Caco-2 (cell line): ENCODE data around the gene OTUD5. TPM values are rescaled to one million over a fixed set of nuclear protein-coding genes. Genes with fewer than 3 reads are reported as not detected.
A peak's percentile ranks its signal among the peaks of the same experiment; 100 is the strongest.

ENCODE experiments used
- BruUV-seq: library from RNA; stranded (reverse); fragments of 400-500 nt; replicated peaks from 2 replicates; lab custom pipeline; 2021; lab: Mats Ljungman, UMichigan
- CTCF ChIA-PET: fragments of 300-600 bp; sonication (Branson Sonifier 250); formaldehyde crosslinking; loops from one replicate; lab custom pipeline; 2022; ENCODE audit warnings: antibody characterized with exemption; lab: Charles Lee
- POLR2A ChIA-PET: fragments of 300-600 bp; sonication (Branson Sonifier 250); formaldehyde crosslinking; loops from one replicate; lab custom pipeline; 2022; ENCODE audit warnings: antibody characterized with exemption; lab: Charles Lee
- DNase-seq, 2 experiments: peaks; one replicate each; pipeline versions ENCODE4 v3.0.0 to v3.0.0-alpha.2; 2020 to 2022
- H3K27me3 ChIP-seq: replicated peaks from 2 replicates; pipeline ENCODE4 v1.6.0; 2011; ENCODE audit warnings: low read length; ENCODE audit not compliant: control insufficient read depth, insufficient read depth
- H3K36me3 ChIP-seq: 2 replicates; pipeline ENCODE4 v1.5.1; 2011; ENCODE audit warnings: low read length; ENCODE audit not compliant: control insufficient read depth, insufficient read depth
- H3K4me1 ChIP-seq: fragments of 250-450 bp; sonication (Bioruptor Pico); 2 replicates; pipeline ENCODE4 v1.5.1; 2020; ENCODE audit warnings: mild to moderate bottlenecking
- H3K4me3 ChIP-seq: 2 replicates; pipeline ENCODE4 v1.5.1; 2011; ENCODE audit warnings: low read depth, mild to moderate bottlenecking, control low read depth, low read length
- H3K9me3 ChIP-seq: fragments of 250-450 bp; sonication (Bioruptor Pico); 2 replicates; pipeline ENCODE4 v1.5.1; 2020; ENCODE audit warnings: mild to moderate bottlenecking, moderate library complexity
- H3K27ac Mint-ChIP-seq: one replicate; pipeline ENCODE4 v1.8.0; 2022; ENCODE audit warnings: mixed read lengths; ENCODE audit not compliant: unreplicated experiment
- H3K27me3 Mint-ChIP-seq: one replicate; pipeline ENCODE4 v1.8.0; 2022; ENCODE audit warnings: mixed read lengths; ENCODE audit not compliant: insufficient read depth, unreplicated experiment
- H3K36me3 Mint-ChIP-seq: one replicate; pipeline ENCODE4 v1.8.0; 2022; ENCODE audit warnings: mild to moderate bottlenecking, mixed read lengths; ENCODE audit not compliant: insufficient read depth, unreplicated experiment
- H3K4me1 Mint-ChIP-seq: one replicate; pipeline ENCODE4 v1.8.0; 2022; ENCODE audit warnings: low read depth, mixed read lengths; ENCODE audit not compliant: unreplicated experiment
- H3K4me3 Mint-ChIP-seq: one replicate; pipeline ENCODE4 v1.8.0; 2022; ENCODE audit warnings: mild to moderate bottlenecking, moderate library complexity, mixed read lengths; ENCODE audit not compliant: unreplicated experiment
- H3K9me3 Mint-ChIP-seq: one replicate; pipeline ENCODE4 v1.8.0; 2022; ENCODE audit warnings: mixed read lengths; ENCODE audit not compliant: unreplicated experiment
- intact Hi-C: fragments of 100-400 bp; cut with micrococcal nuclease; formaldehyde crosslinking; loops from one replicate; pipeline ENCODE4 v1.10.0; 2022; ENCODE audit not compliant: unreplicated experiment
- total RNA-seq: library from RNA; stranded (reverse); gene quantifications from 2 replicates; pipeline ENCODE4 v1.2.3, GENCODE V29; 2022
- TF ChIP-seq, protein P1 (sequence below), 2 experiments: fragments of 200-600 bp in 1 of 2; IDR thresholded peaks; 1 replicate in 1 of 2; 2 replicates in 1 of 2; pipeline versions ENCODE4 v1.5.1 to v1.8.0; 2011 to 2022; ENCODE audit warnings: antibody characterized with exemption in 1 of 2, control low read depth in 1 of 2, inconsistent platforms in 1 of 2, low read depth in 1 of 2, low read length in 1 of 2, mild to moderate bottlenecking in 1 of 2, moderate library complexity in 1 of 2; ENCODE audit not compliant: insufficient read depth in 1 of 2, severe bottlenecking in 1 of 2, unreplicated experiment in 1 of 2

The OTUD5 gene
- total RNA-seq, 1 experiment from 2014 or later: 40.6 TPM

DNA sequence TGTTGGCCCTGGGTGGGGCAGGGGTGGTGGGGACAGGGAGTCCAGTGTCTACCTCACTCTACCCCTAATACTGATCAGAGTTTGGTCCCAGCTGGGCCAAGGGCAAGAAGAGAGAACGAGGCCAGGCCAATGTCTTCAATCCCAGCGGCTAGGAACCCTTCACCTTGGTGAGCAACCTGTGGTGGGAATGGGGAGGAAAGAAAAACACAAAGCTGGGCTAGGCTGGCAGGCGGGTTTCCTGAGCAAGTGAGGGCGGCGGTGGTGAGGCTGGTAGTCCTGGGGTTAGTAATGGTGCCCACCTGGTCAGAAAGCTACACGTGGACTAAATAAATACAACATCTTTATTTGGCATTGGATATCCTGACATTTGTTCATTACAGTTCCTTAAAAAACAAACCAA, 54.1 kb downstream of the OTUD5 start:
- peaks cover 49% of the 10 kb centered on the region for H3K36me3 Mint-ChIP-seq
- POLR2A ChIA-PET: interaction anchor here (0.6 to 1.3 kb wide), 4 partner anchors 9 to 167 kb away, joined by 3 to 6 read pairs (median 4); no protein-coding TSS in a partner anchor

DNA sequence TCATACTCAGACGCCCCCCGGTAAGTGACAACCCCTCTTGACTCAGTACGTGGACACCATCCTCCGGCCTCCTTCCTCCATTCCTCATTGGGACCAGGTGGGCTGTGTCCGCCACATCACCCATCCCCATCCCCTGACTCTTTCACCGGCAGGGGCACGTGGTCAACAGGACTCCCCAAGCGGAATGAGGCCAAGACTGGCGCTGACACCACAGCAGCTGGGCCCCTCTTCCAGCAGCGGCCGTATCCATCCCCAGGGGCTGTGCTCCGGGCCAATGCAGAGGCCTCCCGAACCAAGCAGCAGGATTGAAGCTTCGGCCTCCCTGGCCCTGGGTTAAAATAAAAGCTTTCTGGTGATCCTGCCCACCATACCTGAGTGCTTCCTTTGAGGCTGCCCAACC, 54.6 kb downstream of the OTUD5 start:
- H3K27me3 ChIP-seq: no peaks in the 10 kb centered on the region
- DNase-seq: no peak
- Mint-ChIP-seq H3K4me3 (no peak overlapping the region), H3K27me3 (no peaks in the 10 kb centered on the region), H3K9me3 (no peaks in the 10 kb centered on the region), H3K27ac (peak overlapping the region; percentile 30), H3K36me3 (peaks cover 53% of the 10 kb centered on the region), H3K4me1 (no peaks in the 10 kb centered on the region)
- no peaks in the 10 kb centered on the region for H3K9me3 ChIP-seq
- intact Hi-C loops: no loop called here
- H3K36me3 ChIP-seq: no peaks in the 10 kb centered on the region; the same call in 1 of the 2 replicates
- no peaks in the 10 kb centered on the region for H3K4me1 ChIP-seq
- ChIA-PET CTCF (no interaction called here), POLR2A (interaction anchor here (0.6 to 1.3 kb wide), 4 partner anchors 9 to 167 kb away, joined by 3 to 6 read pairs (median 4); no protein-coding TSS in a partner anchor)
- TF ChIP-seq, protein P1, sequence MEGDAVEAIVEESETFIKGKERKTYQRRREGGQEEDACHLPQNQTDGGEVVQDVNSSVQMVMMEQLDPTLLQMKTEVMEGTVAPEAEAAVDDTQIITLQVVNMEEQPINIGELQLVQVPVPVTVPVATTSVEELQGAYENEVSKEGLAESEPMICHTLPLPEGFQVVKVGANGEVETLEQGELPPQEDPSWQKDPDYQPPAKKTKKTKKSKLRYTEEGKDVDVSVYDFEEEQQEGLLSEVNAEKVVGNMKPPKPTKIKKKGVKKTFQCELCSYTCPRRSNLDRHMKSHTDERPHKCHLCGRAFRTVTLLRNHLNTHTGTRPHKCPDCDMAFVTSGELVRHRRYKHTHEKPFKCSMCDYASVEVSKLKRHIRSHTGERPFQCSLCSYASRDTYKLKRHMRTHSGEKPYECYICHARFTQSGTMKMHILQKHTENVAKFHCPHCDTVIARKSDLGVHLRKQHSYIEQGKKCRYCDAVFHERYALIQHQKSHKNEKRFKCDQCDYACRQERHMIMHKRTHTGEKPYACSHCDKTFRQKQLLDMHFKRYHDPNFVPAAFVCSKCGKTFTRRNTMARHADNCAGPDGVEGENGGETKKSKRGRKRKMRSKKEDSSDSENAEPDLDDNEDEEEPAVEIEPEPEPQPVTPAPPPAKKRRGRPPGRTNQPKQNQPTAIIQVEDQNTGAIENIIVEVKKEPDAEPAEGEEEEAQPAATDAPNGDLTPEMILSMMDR (IDR thresholded peaks at IDR 0.05; ENCODE audit: insufficient read depth in 1 of 2, low read depth in 1 of 2, low read length in 1 of 2, severe bottlenecking in 1 of 2, unreplicated experiment in 1 of 2): no peak
- H3K4me3 ChIP-seq: no peak overlapping the region
- no TSS peak for BruUV-seq

More for the DNA sequence above, 54.1 kb downstream of the OTUD5 start:
- intact Hi-C loops: no loop called here
- Mint-ChIP-seq H3K4me1 (no peaks in the 10 kb centered on the region), H3K27ac (no peak overlapping the region), H3K4me3 (no peak overlapping the region), H3K9me3 (no peaks in the 10 kb centered on the region), H3K27me3 (no peaks in the 10 kb centered on the region)
- TF ChIP-seq, protein P1 (IDR thresholded peaks at IDR 0.05; ENCODE audit: insufficient read depth in 1 of 2, low read depth in 1 of 2, low read length in 1 of 2, severe bottlenecking in 1 of 2, unreplicated experiment in 1 of 2): no peak
- Histone ChIP-seq H3K4me3 (no peak overlapping the region), H3K4me1 (no peaks in the 10 kb centered on the region), H3K27me3 (no peaks in the 10 kb centered on the region), H3K36me3 (no peaks in the 10 kb centered on the region; the same call in 1 of the 2 replicates), H3K9me3 (no peaks in the 10 kb centered on the region)
- BruUV-seq: no TSS peak
- CTCF ChIA-PET: no interaction called here
- no peak for DNase-seq

DNA sequence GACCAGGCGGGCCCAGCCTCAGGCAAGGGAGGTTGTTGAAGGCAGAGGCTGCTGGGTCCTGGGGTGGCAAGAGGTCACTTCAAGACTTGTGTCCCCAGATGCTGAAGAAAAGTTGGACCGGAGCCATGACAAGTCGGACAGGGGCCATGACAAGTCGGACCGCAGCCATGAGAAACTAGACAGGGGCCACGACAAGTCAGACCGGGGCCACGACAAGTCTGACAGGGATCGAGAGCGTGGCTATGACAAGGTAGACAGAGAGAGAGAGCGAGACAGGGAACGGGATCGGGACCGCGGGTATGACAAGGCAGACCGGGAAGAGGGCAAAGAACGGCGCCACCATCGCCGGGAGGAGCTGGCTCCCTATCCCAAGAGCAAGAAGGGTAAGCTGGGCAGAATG, 55.3 kb downstream of the OTUD5 start:
- no peak for DNase-seq
- TSS peak; percentile 2 for BruUV-seq
- Histone ChIP-seq H3K9me3 (no peaks in the 10 kb centered on the region), H3K4me3 (no peak overlapping the region), H3K4me1 (no peaks in the 10 kb centered on the region), H3K36me3 (no peaks in the 10 kb centered on the region; the same call in 1 of the 2 replicates), H3K27me3 (no peaks in the 10 kb centered on the region)
- peaks cover 58% of the 10 kb centered on the region for H3K36me3 Mint-ChIP-seq
- H3K4me3 Mint-ChIP-seq: no peak overlapping the region
- H3K27me3 Mint-ChIP-seq: no peaks in the 10 kb centered on the region
- H3K27ac Mint-ChIP-seq: peak overlapping the region; percentile 30
- H3K9me3 Mint-ChIP-seq: no peaks in the 10 kb centered on the region
- ChIA-PET CTCF (no interaction called here), POLR2A (interaction anchor here (1.3 kb wide), 1 partner anchor 10 kb away, joined by 6 read pairs; no protein-coding TSS in a partner anchor)
- TF ChIP-seq, protein P1 (IDR thresholded peaks at IDR 0.05; ENCODE audit: insufficient read depth in 1 of 2, low read depth in 1 of 2, low read length in 1 of 2, severe bottlenecking in 1 of 2, unreplicated experiment in 1 of 2): no peak
- H3K4me1 Mint-ChIP-seq: no peaks in the 10 kb centered on the region
- intact Hi-C loops: no loop called here
